GM19240 (cell line): ENCODE results near the gene AAMDC.
A peak's percentile ranks its signal among the peaks of the same experiment; 100 is the strongest.
"Not testable (repeated sequence)": the region's sequence is repeated elsewhere in the genome, so short reads cannot be mapped to it uniquely, and the experiment has no call there.

Experiments used
- DNase-seq: peaks from one replicate; pipeline ENCODE4 v3.0.0; 2011; ENCODE audit warnings: low spot score; ENCODE audit not compliant: insufficient read length

Gene AAMDC

GRCh38 chr11:77819921-77820564 is 901 bp upstream of the AAMDC start:
- DNase-seq: no peak

- DNase-seq: no peak
These were observed 456 bp downstream of the AAMDC start for GRCh38 chr11:77821349-77821851.

GRCh38 chr11:77822126-77822525 is 1.2 kb downstream of the AAMDC start:
- DNase-seq: not testable (repeated sequence)

GRCh38 chr11:77823775-77824174 is 2.8 kb downstream of the AAMDC start:
- no peak for DNase-seq

- no peak for DNase-seq
These were observed 8.0 kb downstream of the AAMDC start for GRCh38 chr11:77828926-77829325.

GRCh38 chr11:77833302-77833701 is 12.4 kb downstream of the AAMDC start:
- no peak for DNase-seq

- no peak for DNase-seq
These were observed 21.6 kb downstream of the AAMDC start for GRCh38 chr11:77842441-77843121.

- DNase-seq: not testable (repeated sequence)
These were observed 22.8 kb downstream of the AAMDC start for GRCh38 chr11:77843700-77844099.

GRCh38 chr11:77851503-77851902 is 30.6 kb downstream of the AAMDC start:
- DNase-seq: no peak

GRCh38 chr11:77854838-77855237 is 33.9 kb downstream of the AAMDC start:
- no peak for DNase-seq

- not testable (repeated sequence) for DNase-seq
These were observed 37.0 kb downstream of the AAMDC start for GRCh38 chr11:77857906-77858457.

GRCh38 chr11:77861444-77861843 is 40.5 kb downstream of the AAMDC start:
- DNase-seq: not testable (repeated sequence)

- DNase-seq: no peak
These were observed 44.9 kb downstream of the AAMDC start for GRCh38 chr11:77865805-77866204.

GRCh38 chr11:77866336-77866735 is 45.4 kb downstream of the AAMDC start:
- DNase-seq: no peak

GRCh38 chr11:77868744-77869143 is 47.8 kb downstream of the AAMDC start:
- no peak for DNase-seq

- DNase-seq: no peak
These were observed 50.9 kb downstream of the AAMDC start for GRCh38 chr11:77871855-77872254.

- DNase-seq: no peak
These were observed 52.4 kb downstream of the AAMDC start for GRCh38 chr11:77873345-77873744.

GRCh38 chr11:77874206-77874605 is 53.3 kb downstream of the AAMDC start:
- no peak for DNase-seq

GRCh38 chr11:77876045-77876444 is 55.1 kb downstream of the AAMDC start:
- no peak for DNase-seq

GRCh38 chr11:77878247-77878646 is 57.3 kb downstream of the AAMDC start:
- not testable (repeated sequence) for DNase-seq

- DNase-seq: peak; percentile 8
These were observed 58.3 kb downstream of the AAMDC start for GRCh38 chr11:77879218-77879617.

- no peak for DNase-seq
These were observed 61.5 kb downstream of the AAMDC start for GRCh38 chr11:77882396-77882795.

GRCh38 chr11:77883775-77884174 is 62.8 kb downstream of the AAMDC start:
- DNase-seq: no peak
